ENCODE measurements around the gene EML4. TPM values are rescaled to one million over a fixed set of nuclear protein-coding genes. Genes with fewer than 3 reads are reported as not detected.

The EML4 gene
- total RNA-seq, 1 donor from 2014 or later, result 109 TPM

DNA sequence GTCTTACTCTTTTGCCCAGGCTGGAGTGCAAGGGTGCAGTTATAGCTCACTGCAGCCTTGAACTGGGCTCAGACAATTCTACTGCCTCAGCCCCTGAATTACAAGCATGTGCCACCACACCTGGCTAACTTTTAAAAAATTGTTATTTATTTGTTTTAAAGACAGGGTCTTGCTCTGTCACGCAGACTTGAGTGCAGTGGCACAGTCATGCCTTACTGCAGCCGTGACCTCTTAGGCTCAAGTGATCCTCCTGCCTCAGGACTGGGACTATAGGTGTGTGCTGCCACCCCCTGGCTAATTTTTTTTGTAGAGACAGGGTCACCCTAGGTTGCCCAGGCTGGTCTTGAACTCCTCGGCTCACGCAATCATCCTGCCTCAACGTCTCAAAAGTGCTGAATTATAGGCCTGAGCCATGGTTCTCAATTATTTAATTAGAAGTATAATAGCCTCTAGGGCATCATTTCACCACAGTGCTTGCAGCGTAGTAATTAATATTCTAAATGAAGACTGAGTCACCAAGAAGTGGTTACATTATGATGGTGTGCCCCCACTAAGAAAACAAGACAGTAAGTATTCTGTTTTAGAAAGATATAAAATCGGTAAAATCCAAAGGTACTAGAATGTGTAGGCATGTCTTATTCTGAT lies 69.6 kb downstream of the EML4 start:
- H3K27me3 ChIP-seq (ENCODE audit: low read depth), result no peaks in the 10 kb centered on the region
- H3K4me1 ChIP-seq, result peaks cover 48% of the 10 kb centered on the region
- DNase-seq, result peak; percentile 58
- intact Hi-C loops (cut with DNase I), result loop anchor here (5.0 kb wide), 1 partner anchor 141 kb away; no protein-coding TSS in a partner anchor
- H3K4me3 ChIP-seq, result no peak overlapping the region
- peak; percentile 94 for ATAC-seq
- H3K36me3 ChIP-seq, result no peaks in the 10 kb centered on the region
- no peaks in the 10 kb centered on the region for H3K9me3 ChIP-seq
- no peak overlapping the region for H3K27ac ChIP-seq
- peak; percentile 55 for TF ChIP-seq CTCF (IDR thresholded peaks at IDR 0.05)

GRCh38 chr2:42239289-42239661 lies 70.1 kb downstream of the EML4 start:
- H3K36me3 ChIP-seq, result no peaks in the 10 kb centered on the region
- no peaks in the 10 kb centered on the region for H3K27me3 ChIP-seq (ENCODE audit: low read depth)
- H3K9me3 ChIP-seq, result no peaks in the 10 kb centered on the region
- H3K4me3 ChIP-seq, result no peak overlapping the region
- TF ChIP-seq CTCF (IDR thresholded peaks at IDR 0.05), result no peak
- intact Hi-C loops (cut with DNase I), result loop anchor here (5.0 kb wide), 1 partner anchor 142 kb away; no protein-coding TSS in a partner anchor
- no peak for DNase-seq
- H3K4me1 ChIP-seq, result peaks cover 42% of the 10 kb centered on the region
- H3K27ac ChIP-seq, result no peak overlapping the region
- ATAC-seq, result no peak

GRCh38 chr2:42239811-42240210 lies 70.7 kb downstream of the EML4 start:
- intact Hi-C loops (cut with DNase I), result loop anchor here (5.0 kb wide), 1 partner anchor 143 kb away; no protein-coding TSS in a partner anchor
- Histone ChIP-seq H3K36me3 (no peaks in the 10 kb centered on the region), H3K9me3 (no peaks in the 10 kb centered on the region), H3K27me3 (ENCODE audit: low read depth) (no peaks in the 10 kb centered on the region), H3K4me1 (peaks cover 37% of the 10 kb centered on the region), H3K4me3 (no peak overlapping the region), H3K27ac (no peak overlapping the region)
- no peak for ATAC-seq
- DNase-seq, result no peak
- no peak for TF ChIP-seq CTCF (IDR thresholded peaks at IDR 0.05)

- Histone ChIP-seq H3K4me3 (no peak overlapping the region), H3K4me1 (peaks cover 35% of the 10 kb centered on the region), H3K9me3 (no peaks in the 10 kb centered on the region), H3K27me3 (ENCODE audit: low read depth) (no peaks in the 10 kb centered on the region), H3K36me3 (peaks cover 7% of the 10 kb centered on the region), H3K27ac (no peak overlapping the region)
- TF ChIP-seq CTCF (IDR thresholded peaks at IDR 0.05), result no peak
- intact Hi-C loops (cut with DNase I), result no loop called here
- ATAC-seq, result no peak
- DNase-seq, result no peak
These were observed 72.4 kb downstream of the EML4 start for GRCh38 chr2:42241517-42241916.

DNA sequence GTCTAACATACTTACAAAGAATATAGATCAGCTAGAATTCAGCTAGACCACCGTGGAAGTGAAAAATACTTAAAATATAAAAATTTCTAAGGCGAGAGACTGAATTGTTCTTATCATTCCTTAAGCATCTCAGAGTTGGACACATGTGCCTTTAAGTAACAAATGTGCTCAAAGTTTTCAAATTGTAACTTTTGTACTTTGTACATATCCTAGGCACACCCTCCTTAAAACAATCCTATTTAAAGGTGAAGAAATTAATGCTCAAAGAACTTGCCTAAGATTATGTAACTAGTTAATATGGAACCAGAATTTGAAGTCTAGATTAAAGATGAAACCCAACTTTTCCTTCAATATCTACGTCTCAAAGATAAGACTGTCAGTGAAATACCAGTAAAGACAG lies 74.1 kb downstream of the EML4 start:
- intact Hi-C loops (cut with DNase I), result no loop called here
- Histone ChIP-seq H3K36me3 (peaks cover 10% of the 10 kb centered on the region), H3K27ac (no peak overlapping the region), H3K9me3 (no peaks in the 10 kb centered on the region), H3K4me1 (peaks cover 33% of the 10 kb centered on the region), H3K4me3 (no peak overlapping the region), H3K27me3 (ENCODE audit: low read depth) (no peaks in the 10 kb centered on the region)
- ATAC-seq, result no peak
- no peak for DNase-seq
- TF ChIP-seq CTCF (IDR thresholded peaks at IDR 0.05), result no peak
